ENCODE results near the gene MFAP5.

MFAP5 gene, protein sequence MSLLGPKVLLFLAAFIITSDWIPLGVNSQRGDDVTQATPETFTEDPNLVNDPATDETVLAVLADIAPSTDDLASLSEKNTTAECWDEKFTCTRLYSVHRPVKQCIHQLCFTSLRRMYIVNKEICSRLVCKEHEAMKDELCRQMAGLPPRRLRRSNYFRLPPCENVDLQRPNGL

DNA sequence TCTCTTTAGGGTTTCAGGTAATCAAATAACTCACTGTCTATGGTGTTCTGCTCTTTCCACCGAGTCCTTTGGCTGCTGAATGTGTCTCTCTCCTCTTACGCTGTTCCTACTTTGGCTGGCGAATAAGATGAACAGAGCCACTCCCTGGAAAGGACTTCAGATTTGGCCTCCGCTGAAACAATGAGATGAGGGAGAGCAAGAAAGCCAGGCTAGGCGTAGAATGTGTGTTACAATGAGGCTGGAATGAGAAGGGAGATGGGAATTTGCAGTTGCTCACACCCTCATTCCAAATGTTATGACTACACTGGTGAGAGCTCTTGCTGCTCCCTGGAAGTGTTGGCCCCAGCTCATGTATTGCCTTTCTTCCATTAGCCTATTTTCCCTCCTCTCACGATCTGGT lies at the start of gene MFAP5:
TSS of gene MFAP5 (minus strand) at position 234 of the 400 bp plus-strand sequence. CDS start 722 bp downstream, outside the sequence.
- DNase-seq (ENCODE audit: extremely low read depth in 1 of 2, low read depth in 1 of 2): no peak

DNA sequence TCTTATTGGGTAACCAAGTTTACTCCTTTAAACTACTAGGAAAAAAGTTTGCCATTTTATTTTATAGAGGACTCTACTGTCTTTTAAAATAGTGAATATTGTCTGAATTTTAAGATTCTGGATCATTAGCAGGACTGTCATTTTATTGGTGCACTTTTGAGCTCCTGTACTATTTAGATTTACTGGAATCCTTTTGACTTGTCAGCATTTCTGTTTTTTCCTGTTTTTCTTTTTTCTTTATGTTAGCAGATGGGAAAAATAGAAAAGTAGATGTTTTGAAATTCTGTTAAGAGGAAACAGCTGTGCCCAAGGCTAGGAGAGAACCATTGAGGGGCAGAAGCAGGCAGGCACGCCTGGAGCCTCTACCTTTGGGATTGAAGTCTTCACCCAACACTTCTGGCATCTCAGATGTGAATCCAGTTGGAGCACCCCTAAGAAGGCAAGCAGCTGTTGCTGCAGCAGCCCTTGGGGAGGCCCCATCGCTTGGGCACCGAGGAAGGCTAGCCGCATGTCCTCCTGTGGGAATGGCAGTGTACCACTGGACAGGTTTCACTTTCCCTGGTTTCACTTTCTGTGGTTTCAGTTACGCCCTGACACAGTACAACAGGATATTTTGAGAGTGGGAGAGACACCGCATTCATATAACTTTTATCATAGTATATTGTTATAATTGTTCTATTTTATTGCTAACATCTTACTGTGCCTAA lies 46.7 kb upstream of the MFAP5 start:
- no peak for DNase-seq (ENCODE audit: extremely low read depth in 1 of 2, low read depth in 1 of 2)

DNA sequence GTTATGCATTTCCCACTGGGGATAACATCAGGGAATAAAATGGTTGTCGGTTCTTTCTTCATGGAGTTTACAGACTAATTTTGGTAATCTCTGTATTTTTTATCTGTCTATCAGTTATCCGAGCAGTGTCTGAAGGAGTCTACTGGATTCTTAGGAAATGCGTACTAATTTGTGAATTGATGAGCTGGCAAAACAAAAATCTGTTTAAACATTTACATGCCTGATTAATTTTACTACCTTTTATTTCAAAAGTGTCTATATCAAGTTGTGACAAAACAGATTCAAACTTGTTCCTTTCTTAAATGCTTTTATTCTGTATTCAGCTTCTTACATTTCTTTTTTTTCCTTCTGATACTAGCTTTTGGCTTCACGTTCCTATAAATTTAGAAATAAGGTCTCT lies 39.5 kb upstream of the MFAP5 start:
- DNase-seq (ENCODE audit: extremely low read depth in 1 of 2, low read depth in 1 of 2): no peak

DNA sequence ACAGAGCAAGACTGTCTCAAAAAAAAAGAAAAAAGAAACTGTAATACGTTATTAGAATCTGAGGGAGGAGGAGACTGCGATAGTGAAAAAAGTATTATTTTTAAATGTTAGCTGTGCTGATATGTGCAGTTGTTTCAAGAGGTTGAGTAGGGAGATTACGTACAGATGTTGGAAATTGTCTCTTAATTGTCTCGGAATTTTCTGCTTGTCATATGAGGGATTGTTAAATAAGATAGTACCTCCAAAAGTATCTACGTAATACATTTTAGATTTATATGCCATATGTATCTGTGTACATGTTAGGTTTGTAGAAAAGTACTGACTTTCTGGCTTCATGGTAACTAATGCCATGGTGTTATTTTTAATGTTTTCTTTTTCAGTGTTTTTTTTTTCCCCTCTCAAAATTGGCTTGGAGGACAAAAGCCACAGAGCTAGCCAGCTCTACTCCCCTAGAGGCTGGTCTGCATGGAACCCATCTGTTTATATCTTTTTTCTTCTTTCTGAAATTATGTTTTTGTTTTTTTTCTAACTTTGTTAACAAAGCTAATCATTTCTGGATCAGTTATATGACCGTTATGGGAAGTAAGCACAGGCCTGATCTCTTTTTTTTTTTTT lies 38.5 kb upstream of the MFAP5 start:
- DNase-seq (ENCODE audit: extremely low read depth in 1 of 2, low read depth in 1 of 2): no peak

DNA sequence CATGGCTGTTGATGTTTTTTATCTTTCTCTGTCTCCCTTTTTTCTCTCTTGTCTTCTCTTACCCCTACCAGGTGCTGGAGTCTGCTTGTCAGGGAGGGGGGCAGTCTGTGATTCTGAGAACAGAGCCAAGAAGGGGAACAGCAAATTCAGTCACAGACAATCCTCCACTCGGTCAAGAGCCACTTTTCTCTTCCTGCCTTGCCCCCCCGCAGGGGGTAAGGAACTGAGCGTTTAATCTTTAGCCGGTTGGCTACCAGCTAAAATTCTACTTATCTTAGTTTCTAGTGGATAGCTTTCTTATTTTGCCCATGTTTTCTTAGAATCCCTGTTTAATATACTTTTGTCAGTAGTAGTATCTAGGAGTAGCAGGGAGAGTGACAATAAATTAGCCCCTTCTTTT lies 37.1 kb upstream of the MFAP5 start:
- DNase-seq (ENCODE audit: extremely low read depth in 1 of 2, low read depth in 1 of 2): no peak

DNA sequence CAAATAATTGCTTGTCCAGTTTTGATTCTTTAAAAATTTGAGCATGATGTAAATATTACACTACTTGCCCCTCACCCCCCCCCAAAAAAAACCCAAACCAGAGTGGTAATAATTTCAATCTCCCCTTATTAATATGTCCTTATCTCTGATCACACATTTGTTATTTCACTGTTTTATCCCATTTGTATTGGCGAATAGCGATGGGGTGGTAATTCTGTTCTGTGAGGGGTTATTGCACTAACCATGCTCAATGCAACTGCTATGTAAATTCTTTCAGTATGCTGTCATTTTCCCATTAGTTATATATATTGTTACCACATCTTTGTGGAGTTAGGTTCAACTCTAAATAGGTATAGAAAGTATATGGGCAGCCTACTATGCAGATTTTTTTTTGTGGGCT lies 36.3 kb upstream of the MFAP5 start:
- no peak for DNase-seq (ENCODE audit: extremely low read depth in 1 of 2, low read depth in 1 of 2)

DNA sequence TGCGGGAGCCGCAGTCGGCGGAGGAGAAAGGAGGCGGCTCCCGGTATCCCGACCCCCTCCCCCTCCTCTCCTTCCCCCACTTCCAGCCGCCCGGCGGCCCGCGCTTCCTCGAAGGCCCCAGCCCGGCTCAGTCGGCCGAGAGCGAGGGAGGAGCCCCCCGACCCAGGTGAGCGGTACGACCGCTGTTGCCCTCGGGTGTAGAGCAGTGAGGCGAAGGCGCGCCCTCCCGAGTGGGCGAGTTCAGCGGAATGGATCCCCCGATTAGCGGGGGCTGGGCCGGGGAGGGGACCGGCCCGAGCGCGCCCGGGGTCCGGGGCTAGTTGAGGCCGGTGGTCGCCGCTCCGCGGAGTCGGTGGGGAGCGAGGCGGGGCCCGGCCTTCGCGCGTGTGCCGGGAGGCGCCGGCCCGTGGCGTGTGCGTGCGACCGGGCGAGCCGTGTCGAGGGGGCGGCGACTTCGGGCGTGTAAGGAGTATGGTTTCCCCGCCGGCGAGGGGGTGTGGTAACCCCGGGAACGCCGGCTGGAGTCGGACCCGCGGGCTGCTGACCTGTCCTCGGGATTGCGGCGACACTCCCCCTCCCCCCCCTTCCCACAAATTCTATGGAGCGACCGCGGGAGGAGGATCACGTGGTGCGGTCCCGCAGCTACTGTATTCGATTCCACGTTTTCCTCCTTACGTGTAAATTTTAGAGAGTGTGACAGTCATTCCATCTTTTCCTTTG lies 35.7 kb upstream of the MFAP5 start:
- peak in 1 of 2 donors; percentile 37 for DNase-seq (ENCODE audit: extremely low read depth in 1 of 2, low read depth in 1 of 2)

DNA sequence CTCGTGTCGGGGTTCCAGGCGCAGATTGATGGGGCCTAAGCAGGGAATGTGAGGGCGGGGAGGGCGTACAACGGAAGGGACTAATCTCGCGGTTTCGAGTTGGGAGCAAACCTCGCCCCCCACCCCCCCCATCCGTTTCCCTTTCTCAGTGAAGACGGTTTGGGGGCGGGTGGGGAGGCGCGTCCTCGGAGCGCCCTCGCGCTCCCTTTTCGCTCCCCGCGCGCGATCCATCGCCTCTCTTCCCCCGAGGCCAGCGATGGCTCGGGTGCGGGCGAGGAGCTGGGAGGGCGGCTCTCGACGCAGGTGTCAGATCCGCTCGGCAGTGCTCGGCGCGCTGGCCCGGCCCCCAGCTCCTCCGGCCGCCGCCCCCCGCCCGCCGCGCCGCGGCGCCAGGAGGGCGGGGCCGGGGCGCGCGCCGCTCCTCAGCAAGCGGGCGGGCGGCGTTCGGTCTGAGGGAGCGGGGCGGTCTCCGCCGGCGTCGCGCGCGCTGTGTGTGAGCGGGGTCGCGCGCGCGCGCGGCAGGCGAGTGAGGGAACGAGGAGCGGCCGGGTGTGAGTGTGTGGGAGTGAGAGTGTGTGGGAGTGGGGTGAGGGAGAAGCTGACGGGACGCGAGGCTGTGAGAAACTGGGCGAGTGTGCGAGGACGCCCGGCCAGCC lies 35.0 kb upstream of the MFAP5 start, which contains the start of gene RIMKLB:
TSS of gene RIMKLB (plus strand) at position 516 of the 656 bp plus-strand sequence. CDS start 15,876 bp downstream, outside the sequence.
- peak; percentile 44 to 76 for DNase-seq (ENCODE audit: extremely low read depth in 1 of 2, low read depth in 1 of 2)

DNA sequence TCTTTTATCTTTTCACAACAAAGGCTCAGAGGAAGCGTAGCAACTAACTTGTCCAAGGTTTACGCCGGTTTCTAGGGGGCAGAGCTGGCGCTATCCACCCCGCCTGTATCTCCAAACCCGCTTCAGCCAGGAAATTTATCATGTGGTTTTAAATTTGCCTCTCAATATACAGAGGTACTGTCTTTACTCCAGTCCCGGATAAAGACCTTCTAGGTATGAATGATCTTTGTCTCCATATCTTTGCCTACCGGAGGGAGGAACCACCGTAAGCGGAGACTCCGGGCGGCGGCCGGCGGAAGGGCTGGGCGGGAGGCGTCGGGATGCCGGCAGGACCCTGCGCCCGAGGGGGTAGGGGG lies 34.5 kb upstream of the MFAP5 start:
- no peak for DNase-seq (ENCODE audit: extremely low read depth in 1 of 2, low read depth in 1 of 2)

DNA sequence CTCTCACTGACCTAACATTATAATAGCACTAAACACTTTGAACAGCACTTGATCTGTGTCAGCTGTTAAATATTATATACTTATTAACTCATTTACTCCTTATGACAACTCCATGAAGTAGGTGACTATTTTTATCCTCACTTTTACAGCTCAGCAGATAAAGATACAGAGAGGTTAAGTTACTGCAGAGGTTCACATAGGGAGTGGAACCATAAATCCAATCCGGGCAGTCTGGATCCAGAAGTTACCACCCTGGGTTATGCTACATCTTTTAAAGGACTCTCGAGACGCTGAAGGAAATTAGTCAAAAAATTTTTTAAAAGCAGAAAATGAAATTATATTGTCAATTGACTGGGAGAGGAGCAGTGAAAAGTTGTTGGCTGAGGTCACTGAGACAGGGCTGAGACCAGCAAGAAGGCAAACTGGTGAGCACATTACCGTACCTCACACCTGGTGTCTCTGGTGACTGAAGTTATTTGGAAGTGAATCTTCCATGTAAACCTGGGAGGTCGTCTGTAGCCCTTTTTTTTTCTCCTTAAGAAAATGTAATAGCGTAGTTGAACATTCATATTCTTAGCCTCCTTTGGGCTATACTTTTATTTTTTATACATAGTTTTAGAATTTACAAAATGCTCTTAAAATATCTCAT lies 33.9 kb upstream of the MFAP5 start:
- no peak for DNase-seq (ENCODE audit: extremely low read depth in 1 of 2, low read depth in 1 of 2)

DNA sequence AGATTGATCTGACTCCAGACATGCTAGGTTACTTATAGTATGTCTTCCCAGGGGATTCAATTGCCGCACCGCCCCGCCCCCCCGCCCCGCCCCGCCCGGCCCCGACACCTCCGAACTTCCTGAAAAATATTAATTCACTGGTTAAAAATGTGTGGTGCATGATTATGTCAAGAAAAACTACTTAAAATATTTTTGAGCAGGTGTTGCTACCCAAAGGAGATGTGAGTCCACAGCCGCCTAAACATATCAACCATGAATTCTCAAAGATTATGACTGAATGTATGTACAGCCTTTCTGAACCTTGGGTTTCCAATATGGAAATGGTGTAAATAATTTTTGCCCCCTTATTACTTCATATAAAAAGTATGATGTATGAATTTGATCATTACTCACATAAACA lies 32.5 kb upstream of the MFAP5 start:
- DNase-seq (ENCODE audit: extremely low read depth in 1 of 2, low read depth in 1 of 2): no peak

DNA sequence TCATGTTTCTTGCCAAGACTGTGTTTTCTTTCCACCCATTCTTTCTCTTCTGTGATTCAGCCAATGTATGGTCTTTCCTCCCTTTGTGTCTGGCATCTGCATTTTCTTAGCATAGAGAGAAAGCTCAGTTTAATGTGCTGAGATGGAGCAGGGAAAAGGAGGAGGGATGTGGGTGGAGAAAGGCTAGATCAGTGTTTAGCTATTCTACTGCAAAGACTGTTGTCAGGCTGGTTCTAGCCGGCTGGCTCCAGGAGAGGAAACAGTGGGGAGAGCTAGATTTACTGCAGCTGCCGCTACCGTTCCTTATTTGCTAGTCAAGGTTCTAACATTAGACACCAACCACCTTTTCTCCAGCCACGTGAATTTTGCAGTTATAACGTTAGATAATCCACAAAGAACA lies 29.9 kb upstream of the MFAP5 start:
- no peak for DNase-seq (ENCODE audit: extremely low read depth in 1 of 2, low read depth in 1 of 2)

DNA sequence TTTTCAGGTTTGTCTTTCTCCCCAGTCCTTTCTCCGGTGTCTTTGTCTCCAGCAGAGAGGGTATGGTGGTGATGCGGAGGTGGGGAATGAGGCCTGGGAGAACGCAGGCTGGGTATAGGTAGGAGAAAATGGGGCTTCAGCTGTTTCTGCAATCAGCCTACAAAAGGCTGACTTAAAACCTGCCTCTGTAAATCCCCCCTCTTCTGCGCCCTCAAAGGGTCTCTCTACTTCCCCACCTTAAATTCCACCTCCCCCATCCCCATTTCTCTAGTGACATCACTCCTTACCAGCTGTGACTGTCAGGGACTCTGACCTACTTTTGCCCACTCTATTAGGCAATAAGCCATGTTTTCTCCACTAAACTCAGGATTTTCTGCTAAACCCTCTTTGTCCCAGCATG lies 27.1 kb upstream of the MFAP5 start:
- DNase-seq (ENCODE audit: extremely low read depth in 1 of 2, low read depth in 1 of 2): no peak

DNA sequence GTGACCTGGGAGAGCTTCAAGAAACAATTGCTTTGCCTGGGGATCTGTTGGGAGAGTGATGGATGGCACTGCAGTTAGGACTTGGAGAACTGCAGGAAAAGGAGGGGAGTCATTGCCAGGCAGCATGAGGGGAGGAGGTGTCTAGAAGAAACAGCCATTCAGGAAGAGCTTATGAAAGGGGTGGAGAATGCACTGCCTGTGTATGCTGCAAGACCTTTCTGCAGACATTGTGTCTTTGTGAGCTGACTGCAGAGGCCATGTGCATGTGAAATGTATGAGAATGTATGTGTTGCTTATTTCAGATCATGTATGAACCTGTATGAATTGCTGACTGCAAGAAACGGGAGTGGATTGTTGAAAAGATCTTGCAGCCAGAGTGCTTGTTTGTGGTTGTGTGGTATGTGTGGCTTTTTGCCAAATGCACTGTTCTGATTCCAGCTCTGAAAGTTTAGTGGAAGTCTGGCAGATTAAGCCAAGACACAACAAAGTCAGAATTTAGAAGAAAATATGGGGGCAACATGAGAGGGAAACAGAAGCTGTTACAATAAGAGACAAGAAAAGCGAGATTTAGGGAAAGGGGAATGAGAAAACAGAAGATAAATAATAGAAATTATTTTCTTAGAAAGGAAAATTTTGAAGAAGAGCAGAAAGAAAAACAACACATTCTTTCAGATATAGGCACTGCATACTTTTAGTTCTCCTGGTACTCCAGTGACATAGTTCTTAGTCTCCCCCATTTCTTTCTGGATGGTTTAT lies 25.4 kb upstream of the MFAP5 start:
- no peak for DNase-seq (ENCODE audit: extremely low read depth in 1 of 2, low read depth in 1 of 2)

DNA sequence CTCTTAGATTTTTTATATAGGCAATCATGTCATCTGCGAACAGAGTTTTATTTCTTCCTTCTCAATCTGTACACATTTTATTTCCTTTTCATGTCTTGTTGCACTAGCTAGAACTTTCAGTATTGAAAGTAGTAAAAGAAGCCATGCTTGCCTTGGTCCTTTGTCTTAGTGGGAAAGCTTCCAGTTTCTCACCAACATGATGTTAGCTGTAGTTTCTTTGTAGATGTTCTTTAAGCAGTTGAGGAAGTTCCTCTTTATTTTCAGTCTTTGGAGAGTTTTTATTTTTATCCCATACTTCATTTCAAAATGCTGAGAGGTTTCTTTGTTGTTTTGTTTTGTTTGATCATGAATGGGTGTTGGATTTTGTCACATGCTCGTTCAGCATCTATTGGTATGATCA lies 22.4 kb upstream of the MFAP5 start:
- no peak for DNase-seq (ENCODE audit: extremely low read depth in 1 of 2, low read depth in 1 of 2)

DNA sequence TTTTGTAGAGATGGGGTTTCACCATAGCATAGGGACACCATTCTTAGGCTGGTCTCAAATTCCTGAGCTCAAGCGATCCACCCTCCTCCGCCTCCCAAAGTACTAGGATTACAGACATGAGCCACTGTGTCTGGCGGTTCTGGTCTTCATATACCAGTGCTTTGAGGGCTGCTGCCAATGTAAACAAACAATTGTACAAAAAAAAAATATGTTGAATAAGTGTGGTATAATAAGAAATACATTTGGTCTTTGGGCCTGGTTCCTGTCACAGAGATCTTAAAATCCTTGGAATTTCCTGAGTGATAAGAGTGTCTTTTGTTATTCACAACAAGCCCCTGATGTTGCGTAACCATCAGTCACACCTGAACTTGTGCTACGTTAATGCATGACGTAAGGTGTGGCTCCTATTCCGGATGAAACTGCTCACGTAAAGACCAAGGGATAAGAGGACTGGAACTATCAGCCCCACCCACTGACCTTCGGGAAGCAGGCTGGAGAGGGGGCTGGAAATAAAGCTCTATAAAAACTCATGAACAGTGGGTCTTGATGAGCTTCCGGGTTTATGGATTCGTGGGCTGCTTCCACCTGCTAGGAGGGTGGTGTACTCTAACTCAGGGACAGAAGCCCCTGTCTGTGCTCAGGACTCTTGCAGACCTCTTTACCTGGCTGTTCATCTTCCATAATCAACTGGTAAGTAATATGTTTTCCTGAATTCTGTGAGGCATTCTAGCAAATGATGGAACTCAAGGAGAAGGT lies 18.7 kb upstream of the MFAP5 start:
- no peak for DNase-seq (ENCODE audit: extremely low read depth in 1 of 2, low read depth in 1 of 2)

DNA sequence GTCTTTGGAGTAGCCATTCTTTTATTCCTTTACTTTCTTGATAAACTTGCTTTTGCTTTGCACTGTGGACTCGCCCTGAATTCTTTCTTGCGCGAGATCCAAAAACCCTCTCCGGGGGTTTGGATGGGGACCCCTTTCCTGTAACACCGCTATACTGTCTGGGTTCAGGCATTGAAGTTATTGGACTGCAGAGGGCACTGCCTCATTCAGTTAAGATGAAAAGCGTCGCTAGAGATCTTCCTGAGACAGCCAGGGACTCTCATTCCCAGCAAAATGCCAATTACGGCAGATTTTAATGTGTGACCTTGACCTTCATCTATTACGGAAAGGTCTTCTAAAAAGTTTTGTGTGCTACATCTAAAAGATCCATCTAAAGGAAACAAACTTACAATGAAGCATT lies 17.9 kb upstream of the MFAP5 start:
- DNase-seq (ENCODE audit: extremely low read depth in 1 of 2, low read depth in 1 of 2): no peak

DNA sequence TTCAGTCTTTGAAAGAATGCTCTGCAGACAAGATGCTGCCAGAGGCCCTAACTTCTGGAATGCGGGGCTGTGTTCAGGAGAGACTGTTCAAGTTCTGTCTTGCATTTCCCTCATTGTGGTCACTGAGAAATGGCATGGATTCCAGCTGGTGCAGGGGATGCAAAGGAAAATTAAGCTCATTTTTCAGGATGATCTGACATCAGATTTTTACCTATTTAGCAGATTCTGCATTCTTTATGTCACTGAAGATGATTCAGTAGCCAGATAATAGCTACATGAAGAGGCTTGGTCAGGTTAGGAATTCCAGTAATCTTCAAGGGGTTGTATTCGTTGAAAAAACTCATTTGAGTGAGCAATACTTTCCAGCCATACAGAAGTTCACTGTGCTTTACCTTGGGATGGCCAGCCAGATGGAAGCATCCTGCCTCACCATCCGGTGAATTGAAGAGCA lies 16.1 kb upstream of the MFAP5 start:
- no peak for DNase-seq (ENCODE audit: extremely low read depth in 1 of 2, low read depth in 1 of 2)

DNA sequence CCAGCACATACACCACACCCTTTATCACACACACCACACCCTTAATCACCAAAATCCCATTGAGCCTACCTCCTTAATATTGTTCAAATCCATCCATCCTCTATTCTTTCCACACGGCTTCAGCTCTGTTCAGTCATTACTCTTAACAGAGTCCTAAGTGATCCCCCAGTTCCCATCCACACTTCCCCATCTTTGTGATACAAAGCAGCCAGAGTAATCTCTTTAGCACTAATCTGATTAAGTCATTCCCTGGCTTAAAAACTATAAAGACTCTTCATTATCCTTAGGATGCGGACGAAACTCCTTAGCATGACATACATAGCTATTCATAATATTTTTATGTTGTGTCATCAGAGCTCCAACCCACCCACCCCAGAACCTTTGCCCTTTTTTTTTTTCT lies 14.7 kb upstream of the MFAP5 start:
- no peak for DNase-seq (ENCODE audit: extremely low read depth in 1 of 2, low read depth in 1 of 2)
